Activated CD8-positive, alpha-beta memory T cell treated with anti-CD3 and anti-CD28 coated beads, Interleukin-2, amount 50 U/mL, for 24 hours (primary cell): ENCODE data around the gene PLOD1.
"Not testable (repeated sequence)": the region's sequence is repeated elsewhere in the genome, so short reads cannot be mapped to it uniquely, and the experiment has no call there.

Experiments
- DNase-seq: peaks from one replicate; pipeline ENCODE4 v3.0.0-alpha.2; 2020; ENCODE audit errors: extremely low read depth

Gene PLOD1

GRCh38 chr1:12005488-12006166 is 71.1 kb downstream of the PLOD1 start:
- DNase-seq = no peak

DNA sequence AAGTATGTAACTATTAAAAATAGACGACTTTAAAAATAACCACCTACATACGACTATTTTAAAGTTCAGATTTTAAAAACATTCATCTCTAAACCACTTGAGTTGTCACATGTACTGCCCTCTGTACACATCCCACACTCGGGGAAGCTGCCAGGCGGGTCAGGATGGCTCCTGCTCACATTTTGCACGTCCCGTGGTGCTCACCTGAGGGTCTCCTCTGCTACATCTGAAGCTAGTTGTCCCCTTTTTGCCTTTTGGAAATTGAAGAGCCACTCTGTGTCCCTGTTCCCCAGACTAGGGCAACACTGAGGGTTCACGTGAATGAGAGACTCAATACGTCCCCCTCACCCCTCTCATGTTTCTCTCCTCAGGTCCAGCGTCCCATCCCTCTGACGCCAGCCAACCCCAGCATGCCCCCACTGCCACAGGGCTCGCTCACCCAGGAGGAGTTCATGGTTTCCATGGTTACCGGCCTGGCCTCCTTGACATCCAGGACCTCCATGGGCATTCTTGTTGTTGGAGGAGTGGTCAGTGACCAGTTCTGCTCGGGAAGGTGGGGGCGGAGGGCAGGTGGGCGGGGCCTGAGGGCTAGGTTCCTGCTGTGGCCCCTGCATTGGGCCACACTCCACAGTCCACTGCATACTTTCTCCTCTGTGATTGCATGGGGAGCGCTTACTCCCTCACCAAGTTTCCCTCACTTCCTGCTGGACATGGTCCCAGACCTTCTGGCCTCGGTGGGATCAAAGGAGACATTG is 71.8 kb downstream of the PLOD1 start:
- DNase-seq = no peak

DNA sequence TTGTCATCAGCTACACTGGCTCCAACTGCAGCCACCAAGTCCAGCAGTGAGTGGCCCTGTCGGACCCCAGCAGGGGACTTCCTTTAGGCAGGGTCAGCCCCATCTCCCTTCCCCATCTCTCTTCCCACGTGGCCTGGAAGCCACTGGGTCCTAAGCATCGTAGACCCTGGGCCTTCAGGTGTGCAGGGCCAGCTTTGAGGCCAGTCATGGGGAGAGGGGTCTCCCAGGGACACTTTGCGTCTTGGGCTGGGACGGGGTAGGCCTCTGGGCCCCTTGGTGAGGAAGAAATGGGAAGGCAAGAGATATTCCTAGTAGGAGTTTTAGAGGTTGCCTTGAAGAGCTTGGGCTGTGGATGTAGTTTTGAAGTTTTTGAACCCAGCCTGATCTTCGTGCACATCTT is 72.7 kb downstream of the PLOD1 start:
- no peak for DNase-seq

- DNase-seq = not testable (repeated sequence)
Observed at GRCh38 chr1:12008355-12008754, 73.8 kb downstream of the PLOD1 start.

GRCh38 chr1:12009318-12009947 is 74.9 kb downstream of the PLOD1 start:
- no peak for DNase-seq

DNA sequence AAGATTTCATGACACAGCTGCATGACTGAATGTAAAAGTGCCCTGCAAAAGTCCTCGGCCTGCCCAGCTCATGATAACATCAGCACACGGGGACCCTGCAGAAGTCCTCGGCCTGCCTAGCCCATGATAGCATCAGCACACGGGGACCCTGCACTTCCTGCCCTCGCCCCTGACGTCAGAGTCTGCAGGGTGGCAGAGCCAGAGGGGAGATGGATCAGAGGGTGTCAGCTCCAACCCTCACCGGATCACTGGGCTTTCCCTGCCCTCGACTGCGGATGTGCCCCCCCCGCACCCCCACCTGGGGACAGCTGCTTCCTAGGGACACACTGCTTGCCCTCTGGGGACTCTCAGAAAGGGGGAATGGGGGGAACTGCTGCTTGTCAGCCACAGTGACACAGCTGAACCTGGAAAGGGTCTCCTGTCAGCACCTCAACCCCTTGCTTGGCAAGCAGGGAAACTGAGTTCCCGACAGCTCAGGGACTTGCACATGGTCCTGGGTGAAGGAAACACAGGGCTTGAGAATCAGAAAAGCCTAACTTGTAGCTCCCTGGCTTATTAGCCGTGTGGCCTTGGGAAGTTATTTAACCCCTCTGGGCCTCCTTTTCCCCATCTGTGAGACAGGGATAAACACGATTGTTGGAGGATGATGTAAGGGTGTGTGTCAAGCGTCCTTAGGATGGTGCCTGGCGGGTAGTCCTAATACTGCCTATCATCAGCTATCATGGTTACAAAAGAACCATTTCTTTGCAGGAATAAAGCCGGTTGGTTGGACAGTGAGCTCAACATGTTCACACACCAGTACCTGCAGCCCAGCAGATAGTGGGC is 76.4 kb downstream of the PLOD1 start:
- no peak for DNase-seq

DNA sequence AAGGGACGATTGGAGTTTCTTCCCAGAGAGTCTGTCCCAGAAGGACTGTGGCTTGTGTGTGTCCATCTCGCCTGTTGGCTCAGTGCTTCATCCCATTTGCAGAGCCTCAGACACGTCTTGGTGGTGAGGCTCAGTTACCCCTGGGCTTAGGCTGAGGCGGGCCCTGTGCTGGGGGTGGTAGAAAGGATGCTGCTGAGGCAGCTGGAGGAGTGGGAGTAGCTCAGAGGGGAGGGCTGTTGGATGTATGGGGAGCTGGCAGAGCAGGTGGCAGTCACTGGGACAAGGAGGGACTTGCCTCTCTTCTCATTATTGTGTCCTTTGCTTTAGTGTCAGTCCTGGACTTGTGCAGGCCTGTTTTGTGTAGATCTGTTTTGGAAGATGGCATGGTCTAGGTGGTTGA is 77.5 kb downstream of the PLOD1 start:
- no peak for DNase-seq

DNA sequence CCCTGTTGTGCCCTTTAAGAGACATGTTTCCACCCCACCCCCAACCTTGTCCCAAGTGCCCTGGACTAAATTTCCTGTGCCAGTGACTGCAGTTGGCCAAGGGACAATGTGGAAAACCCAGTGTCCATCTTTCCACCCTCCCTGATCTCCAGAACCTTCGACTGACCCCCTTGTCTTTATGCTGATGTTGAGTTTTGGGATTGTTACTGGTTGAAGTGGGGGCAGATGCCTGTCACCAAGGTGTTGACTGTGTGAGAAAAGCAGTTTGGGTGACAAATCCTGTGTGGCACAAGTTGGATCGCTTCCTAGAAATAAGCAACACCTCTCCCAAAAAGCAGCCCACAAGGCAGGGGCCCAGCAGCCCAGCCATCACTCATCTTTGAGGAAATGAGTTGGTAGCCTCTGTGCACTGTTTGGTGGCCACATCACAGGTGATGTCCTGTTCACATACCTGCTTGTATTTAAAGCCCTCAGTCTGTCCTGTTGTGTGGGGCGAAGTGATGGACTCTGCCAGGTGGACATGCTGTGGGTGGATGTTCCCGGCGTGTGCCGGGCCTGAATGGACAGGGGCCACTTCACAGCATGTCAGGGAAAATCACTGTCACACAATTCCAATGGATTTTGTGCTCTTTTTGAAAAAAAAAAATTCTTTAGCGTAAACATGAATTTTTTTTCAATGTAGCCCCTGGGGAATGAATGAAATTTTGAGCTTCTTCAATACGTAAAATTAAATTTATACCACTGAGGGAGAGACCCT is 78.2 kb downstream of the PLOD1 start:
- no peak for DNase-seq

GRCh38 chr1:12014141-12014991 is 79.8 kb downstream of the PLOD1 start:
- DNase-seq = no peak

GRCh38 chr1:12015001-12015491 is 80.5 kb downstream of the PLOD1 start:
- DNase-seq = no peak

DNA sequence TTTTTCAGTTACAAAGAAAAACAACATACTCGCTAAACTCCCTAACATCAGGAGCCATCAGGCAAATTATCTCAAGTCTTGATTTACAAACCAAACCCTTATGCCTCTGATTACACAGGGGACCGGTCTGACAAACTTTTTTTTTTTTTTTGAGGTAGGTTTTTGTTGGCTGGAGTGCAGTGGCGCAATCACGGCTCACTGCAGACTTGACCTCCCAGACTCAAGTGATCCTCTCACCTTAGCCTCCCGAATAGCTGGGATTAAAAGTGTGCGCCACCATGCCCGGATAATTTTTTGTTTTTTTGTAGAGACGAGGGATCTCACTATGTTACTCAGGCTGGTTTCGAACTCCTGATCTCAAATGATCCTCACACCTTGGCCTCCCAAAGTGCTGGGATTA is 81.0 kb downstream of the PLOD1 start:
- no peak for DNase-seq

- no peak for DNase-seq
Observed at GRCh38 chr1:12016182-12016581, 81.7 kb downstream of the PLOD1 start.

- DNase-seq = no peak
Observed at GRCh38 chr1:12019858-12020509, 85.5 kb downstream of the PLOD1 start.

GRCh38 chr1:12021616-12022015 is 87.1 kb downstream of the PLOD1 start:
- DNase-seq = no peak

DNA sequence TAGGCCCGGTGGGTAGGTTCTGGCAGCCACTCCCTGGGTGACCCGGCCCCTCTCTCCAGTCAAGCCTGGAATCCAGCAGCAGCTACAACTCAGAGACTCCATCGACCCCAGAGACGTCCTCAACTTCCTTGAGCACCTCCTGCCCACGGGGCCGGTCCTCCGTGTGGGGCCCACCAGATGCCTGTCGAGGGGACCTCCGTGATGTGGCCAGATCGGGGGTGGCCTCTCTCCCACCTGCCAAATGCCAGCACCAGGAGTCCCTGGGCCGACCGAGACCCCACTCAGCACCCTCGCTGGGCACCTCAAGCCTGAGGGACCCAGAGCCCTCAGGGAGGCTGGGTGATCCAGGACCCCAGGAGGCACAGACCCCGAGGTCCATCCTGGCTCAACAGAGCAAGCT is 87.5 kb downstream of the PLOD1 start:
- no peak for DNase-seq
